Activated T-cell treated with anti-CD3 and anti-CD28 coated beads for 24 hours (primary cell): ENCODE results near the gene CPOX.

Experiments
- DNase-seq: peaks from one replicate; pipeline ENCODE4 v3.0.0-alpha.2; 2020; ENCODE audit warnings: low read depth

Gene CPOX

GRCh38 chr3:98534168-98534567, 59.2 kb downstream of the CPOX start:
- no peak for DNase-seq

DNA sequence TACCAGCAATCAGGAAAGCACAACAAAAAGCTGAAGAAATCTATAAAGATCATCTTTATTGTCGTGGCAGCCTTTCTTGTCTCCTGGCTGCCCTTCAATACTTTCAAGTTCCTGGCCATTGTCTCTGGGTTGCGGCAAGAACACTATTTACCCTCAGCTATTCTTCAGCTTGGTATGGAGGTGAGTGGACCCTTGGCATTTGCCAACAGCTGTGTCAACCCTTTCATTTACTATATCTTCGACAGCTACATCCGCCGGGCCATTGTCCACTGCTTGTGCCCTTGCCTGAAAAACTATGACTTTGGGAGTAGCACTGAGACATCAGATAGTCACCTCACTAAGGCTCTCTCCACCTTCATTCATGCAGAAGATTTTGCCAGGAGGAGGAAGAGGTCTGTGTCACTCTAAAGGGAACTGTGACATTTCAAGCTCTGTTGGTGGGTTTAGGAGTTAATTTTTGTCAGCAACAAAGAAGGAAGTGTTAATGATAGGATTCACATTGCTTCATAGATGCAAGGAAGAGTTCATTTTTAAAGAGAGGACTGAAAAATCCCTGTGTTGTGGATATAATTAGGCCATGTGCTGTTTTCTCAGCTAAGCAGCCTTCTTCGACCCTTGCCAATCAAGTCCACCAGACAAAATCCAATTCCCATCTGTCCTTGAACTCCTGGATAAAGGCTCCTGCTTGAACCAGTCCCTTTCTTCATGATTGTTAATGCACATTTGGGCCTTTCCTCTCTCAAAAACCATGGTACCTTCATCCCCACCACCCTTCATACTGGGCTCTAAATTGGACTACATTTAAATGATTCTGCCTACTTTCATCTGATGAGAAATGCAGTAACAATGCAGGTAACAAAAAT, 60.5 kb downstream of the CPOX start:
- DNase-seq, result no peak

- DNase-seq, result no peak
These were observed 61.2 kb downstream of the CPOX start for GRCh38 chr3:98532275-98532637.

GRCh38 chr3:98531622-98532274, 61.7 kb downstream of the CPOX start, which contains the start of gene GPR15:
Gene GPR15, plus strand, starts transcription at chr3:98531978. Its CDS starts 56 bp downstream, at chr3:98532034.
- DNase-seq, result no peak

GRCh38 chr3:98530676-98531075, 62.7 kb downstream of the CPOX start:
- DNase-seq, result no peak

DNA sequence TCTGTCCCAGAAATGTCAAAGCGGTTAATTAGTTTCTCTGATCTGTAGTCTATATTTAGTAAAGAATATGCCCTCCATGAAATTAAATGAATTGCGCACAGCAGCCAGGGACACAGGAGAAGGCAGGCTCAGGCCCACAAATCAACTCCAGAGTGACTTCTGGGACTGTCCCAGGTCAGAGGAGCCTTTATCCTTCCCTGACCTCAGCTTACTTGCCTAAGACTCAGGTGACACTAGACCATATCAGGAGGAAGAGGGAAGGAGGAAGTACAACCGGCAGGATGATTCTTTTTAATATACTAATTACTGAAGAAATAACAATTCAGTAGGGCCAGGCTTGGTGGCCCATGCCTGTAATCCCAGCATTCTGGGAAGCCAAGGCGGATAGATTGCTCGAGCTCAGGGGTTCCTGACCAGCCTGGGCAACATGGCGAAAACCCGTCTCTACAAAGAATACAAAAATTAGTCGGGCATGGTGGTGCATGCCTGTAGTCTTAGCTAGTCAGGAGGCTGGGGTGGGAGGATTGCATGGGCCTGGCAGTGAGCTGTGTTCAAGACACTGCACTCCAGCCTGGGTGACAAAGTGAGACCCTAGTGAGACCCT, 63.5 kb downstream of the CPOX start:
- no peak for DNase-seq
